ENCODE data around the gene HCFC1R1. TPM values are rescaled to one million over a fixed set of nuclear protein-coding genes. Genes with fewer than 3 reads are reported as not detected.

Gene HCFC1R1
- total and polyA plus RNA-seq, 2 experiments from 2014 or later = 30.2 to 192 TPM

DNA sequence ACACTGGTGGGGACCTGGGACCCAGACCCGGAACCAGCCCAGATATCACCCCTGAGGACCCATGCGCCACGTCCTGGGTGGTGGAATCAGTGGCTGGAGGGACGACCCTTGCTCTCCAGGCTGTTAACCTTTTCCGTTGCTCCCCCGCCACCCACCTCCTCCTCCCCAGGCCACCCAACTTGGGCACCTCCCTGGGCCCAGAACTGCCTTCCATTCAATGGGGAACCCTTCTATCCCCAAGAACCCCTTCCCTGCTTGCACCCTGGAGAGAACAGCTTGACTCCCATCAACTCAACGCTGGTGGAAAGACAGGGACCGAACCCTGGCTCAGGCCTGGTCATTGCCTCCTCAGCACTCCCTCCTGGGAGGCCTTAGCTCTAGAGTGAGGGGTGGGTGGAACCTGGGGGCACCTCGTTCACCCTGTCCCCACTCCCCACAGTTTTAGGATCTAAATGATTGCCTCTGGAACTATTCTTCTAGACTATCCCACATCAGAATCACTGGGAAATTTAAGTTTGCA is 36.0 kb upstream of the HCFC1R1 start:
- H2AFZ ChIP-seq = peak overlapping the region; percentile 90; the same call in 1 of the 2 replicates

DNA sequence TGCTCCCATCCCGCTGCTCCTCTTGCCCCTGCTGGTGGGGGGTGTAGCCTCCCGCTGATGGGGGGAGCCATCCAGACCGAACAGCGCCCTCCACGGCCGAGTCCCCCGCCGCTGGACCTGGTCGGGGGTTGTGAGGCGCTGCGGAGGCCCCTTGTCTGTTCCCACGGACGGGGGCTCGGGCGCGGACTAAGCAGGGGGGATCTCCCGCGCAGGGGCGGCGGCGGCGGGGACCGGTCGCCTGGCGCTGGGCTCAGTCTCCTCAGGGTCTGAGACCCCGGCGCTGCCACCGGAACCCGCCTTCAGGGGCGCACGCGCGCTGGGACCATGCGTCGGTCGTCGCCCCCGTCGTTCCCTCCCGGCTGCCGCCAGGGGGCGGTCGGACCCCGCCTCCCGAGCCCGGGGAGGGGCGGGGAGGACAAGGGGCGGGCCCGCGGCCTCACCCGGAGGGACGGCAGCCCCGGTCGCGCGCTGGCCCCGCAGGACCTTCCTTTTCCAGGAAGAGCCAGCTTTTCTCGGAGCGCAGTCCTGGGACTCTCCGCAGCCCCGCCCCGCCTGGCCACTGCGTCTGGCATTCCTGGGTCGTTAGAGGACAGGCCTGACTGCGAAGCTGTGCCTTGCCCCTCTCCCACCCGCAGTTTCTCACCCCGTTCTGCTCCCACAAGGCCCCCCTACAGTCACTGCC is 35.4 kb upstream of the HCFC1R1 start:
- Histone ChIP-seq H3K4me1 (ENCODE audit: insufficient read depth) (peaks cover 12% of the 10 kb centered on the region), H3K4me2 (peak overlapping the region; percentile 85), H3K36me3 (ENCODE audit: insufficient read depth) (no peaks in the 10 kb centered on the region), H3K9me2 (ENCODE audit: insufficient read depth) (no peaks in the 10 kb centered on the region), H3K27ac (ENCODE audit: low read depth) (0 out of 2 replicates have a peak overlapping the region, but pooled peaks have one; percentile 55), H3K27me3 (ENCODE audit: insufficient read depth) (peaks cover 4% of the 10 kb centered on the region; the same call in 1 of the 2 replicates), H4K20me1 (replicated peaks; ENCODE audit: insufficient read depth) (no peaks in the 10 kb centered on the region; the same call in 1 of the 2 replicates), H3F3A (replicated peaks; ENCODE audit: low read depth) (peaks cover 15% of the 10 kb centered on the region), H3K79me2 (replicated peaks; ENCODE audit: insufficient read depth) (no peaks in the 10 kb centered on the region; the same call in 1 of the 2 replicates), H2AFZ (peak overlapping the region; percentile 90), H3K4me3 (peak overlapping the region; percentile 84)
- peaks cover 24% of the 10 kb centered on the region for H3K4me1 Mint-ChIP-seq
- peak; percentile 95 for DNase-seq (ENCODE audit: low spot score)
- TF ChIP-seq STAT1 (IDR thresholded peaks at IDR 0.05; ENCODE audit: unreplicated experiment) (no peak), CREB1 (CRISPR knock-in tag; IDR thresholded peaks at IDR 0.05; ENCODE audit: low read depth) (peak; percentile 62), ZNF114 (CRISPR knock-in tag; IDR thresholded peaks at IDR 0.05) (no peak), POLR2AphosphoS5 (IDR thresholded peaks at IDR 0.05; ENCODE audit: low read depth) (peak; percentile 71; the same call in 1 of the 2 replicates)
- TF ChIP-seq, protein P1, sequence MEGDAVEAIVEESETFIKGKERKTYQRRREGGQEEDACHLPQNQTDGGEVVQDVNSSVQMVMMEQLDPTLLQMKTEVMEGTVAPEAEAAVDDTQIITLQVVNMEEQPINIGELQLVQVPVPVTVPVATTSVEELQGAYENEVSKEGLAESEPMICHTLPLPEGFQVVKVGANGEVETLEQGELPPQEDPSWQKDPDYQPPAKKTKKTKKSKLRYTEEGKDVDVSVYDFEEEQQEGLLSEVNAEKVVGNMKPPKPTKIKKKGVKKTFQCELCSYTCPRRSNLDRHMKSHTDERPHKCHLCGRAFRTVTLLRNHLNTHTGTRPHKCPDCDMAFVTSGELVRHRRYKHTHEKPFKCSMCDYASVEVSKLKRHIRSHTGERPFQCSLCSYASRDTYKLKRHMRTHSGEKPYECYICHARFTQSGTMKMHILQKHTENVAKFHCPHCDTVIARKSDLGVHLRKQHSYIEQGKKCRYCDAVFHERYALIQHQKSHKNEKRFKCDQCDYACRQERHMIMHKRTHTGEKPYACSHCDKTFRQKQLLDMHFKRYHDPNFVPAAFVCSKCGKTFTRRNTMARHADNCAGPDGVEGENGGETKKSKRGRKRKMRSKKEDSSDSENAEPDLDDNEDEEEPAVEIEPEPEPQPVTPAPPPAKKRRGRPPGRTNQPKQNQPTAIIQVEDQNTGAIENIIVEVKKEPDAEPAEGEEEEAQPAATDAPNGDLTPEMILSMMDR (conservative IDR thresholded peaks at IDR 0.05; ENCODE audit: low read depth in 2 of 2) = peak; percentile 53 to 92
- no peaks in the 10 kb centered on the region; the same call in 2 of the 3 replicates for H3K9me3 Mint-ChIP-seq
- peak; percentile 83 for ATAC-seq
- peaks cover 16% of the 10 kb centered on the region for H3K27me3 Mint-ChIP-seq (ENCODE audit: insufficient read depth, low read depth, poor library complexity)
- H3K27ac Mint-ChIP-seq = no peak overlapping the region; the same call in 1 of the 2 replicates
- peaks cover 16% of the 10 kb centered on the region; the same call in 2 of the 3 replicates for H3K36me3 Mint-ChIP-seq (ENCODE audit: low read depth)
- peak overlapping the region; percentile 81 for H3K4me3 Mint-ChIP-seq

More for the DNA sequence above, 36.0 kb upstream of the HCFC1R1 start:
- H3F3A ChIP-seq (replicated peaks; ENCODE audit: low read depth) = peaks cover 15% of the 10 kb centered on the region
- peaks cover 14% of the 10 kb centered on the region for H3K4me1 ChIP-seq (ENCODE audit: insufficient read depth)
- Mint-ChIP-seq H3K9me3 (no peaks in the 10 kb centered on the region), H3K4me3 (peak overlapping the region; percentile 73), H3K27me3 (ENCODE audit: insufficient read depth, low read depth, poor library complexity) (peaks cover 17% of the 10 kb centered on the region), H3K36me3 (ENCODE audit: low read depth) (peaks cover 13% of the 10 kb centered on the region; the same call in 2 of the 3 replicates), H3K27ac (no peak overlapping the region; the same call in 1 of the 2 replicates), H3K4me1 (peaks cover 27% of the 10 kb centered on the region)
- no peaks in the 10 kb centered on the region for H3K36me3 ChIP-seq (ENCODE audit: insufficient read depth)
- DNase-seq (ENCODE audit: low spot score) (no peak), ATAC-seq (no peak)
- TF ChIP-seq STAT1 (IDR thresholded peaks at IDR 0.05; ENCODE audit: unreplicated experiment) (no peak), CREB1 (CRISPR knock-in tag; IDR thresholded peaks at IDR 0.05; ENCODE audit: low read depth) (no peak), JUNB (IDR thresholded peaks at IDR 0.05; ENCODE audit: unreplicated experiment) (no peak)
- TF ChIP-seq, protein P1 (conservative IDR thresholded peaks at IDR 0.05; ENCODE audit: low read depth in 2 of 2) = no peak
- peaks cover 4% of the 10 kb centered on the region; the same call in 1 of the 2 replicates for H3K27me3 ChIP-seq (ENCODE audit: insufficient read depth)
- peak overlapping the region; percentile 82 for H3K4me2 ChIP-seq
- H4K20me1 ChIP-seq (replicated peaks; ENCODE audit: insufficient read depth) = no peaks in the 10 kb centered on the region; the same call in 1 of the 2 replicates
- peak overlapping the region; percentile 84 for H3K4me3 ChIP-seq
- no peaks in the 10 kb centered on the region for H3K9me2 ChIP-seq (ENCODE audit: insufficient read depth)
- H3K79me2 ChIP-seq (replicated peaks; ENCODE audit: insufficient read depth) = no peaks in the 10 kb centered on the region; the same call in 1 of the 2 replicates
- H3K27ac ChIP-seq (ENCODE audit: low read depth) = 0 out of 2 replicates have a peak overlapping the region, but pooled peaks have one; percentile 55

Data from GM23338 (cell line).